DMS 273 (cell line): ENCODE data around the gene ACBD3.
A peak's percentile ranks its signal among the peaks of the same experiment; 100 is the strongest.

Source experiments
- DNase-seq: peaks from one replicate; lab custom pipeline; 2025; ENCODE audit not compliant: unreplicated experiment; lab: John Stamatoyannopoulos, UW

ACBD3 gene

DNA sequence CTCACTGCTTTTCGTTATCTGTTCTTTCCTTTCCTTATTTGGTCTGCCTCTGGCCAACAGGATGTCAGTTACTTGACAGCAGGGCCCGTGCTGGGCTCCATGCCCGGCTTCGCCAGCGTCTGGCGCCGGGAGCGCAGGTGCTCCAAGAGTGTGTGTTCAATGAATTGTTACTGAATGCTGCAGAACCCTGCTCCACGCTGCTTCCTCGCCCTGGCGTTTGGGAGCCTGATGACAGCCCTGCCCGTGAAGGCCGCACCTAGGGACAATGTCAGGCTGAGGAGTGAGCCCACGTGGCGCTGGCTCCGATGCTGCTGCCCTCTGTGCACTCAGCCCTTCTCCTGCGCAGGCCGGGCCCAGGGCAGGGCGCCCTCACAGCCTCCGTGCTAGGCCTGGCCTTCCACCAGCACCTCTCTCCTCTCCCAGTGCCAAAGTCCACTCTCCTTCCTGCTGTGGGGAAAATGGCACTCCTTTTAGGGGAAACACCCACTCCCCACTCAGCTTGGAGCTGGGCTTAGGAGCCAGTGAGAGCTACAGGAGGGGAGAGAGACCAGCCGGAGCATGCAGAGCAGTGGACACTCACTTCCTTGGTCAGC is 51.4 kb downstream of the ACBD3 start:
- peak; percentile 96 for DNase-seq

DNA sequence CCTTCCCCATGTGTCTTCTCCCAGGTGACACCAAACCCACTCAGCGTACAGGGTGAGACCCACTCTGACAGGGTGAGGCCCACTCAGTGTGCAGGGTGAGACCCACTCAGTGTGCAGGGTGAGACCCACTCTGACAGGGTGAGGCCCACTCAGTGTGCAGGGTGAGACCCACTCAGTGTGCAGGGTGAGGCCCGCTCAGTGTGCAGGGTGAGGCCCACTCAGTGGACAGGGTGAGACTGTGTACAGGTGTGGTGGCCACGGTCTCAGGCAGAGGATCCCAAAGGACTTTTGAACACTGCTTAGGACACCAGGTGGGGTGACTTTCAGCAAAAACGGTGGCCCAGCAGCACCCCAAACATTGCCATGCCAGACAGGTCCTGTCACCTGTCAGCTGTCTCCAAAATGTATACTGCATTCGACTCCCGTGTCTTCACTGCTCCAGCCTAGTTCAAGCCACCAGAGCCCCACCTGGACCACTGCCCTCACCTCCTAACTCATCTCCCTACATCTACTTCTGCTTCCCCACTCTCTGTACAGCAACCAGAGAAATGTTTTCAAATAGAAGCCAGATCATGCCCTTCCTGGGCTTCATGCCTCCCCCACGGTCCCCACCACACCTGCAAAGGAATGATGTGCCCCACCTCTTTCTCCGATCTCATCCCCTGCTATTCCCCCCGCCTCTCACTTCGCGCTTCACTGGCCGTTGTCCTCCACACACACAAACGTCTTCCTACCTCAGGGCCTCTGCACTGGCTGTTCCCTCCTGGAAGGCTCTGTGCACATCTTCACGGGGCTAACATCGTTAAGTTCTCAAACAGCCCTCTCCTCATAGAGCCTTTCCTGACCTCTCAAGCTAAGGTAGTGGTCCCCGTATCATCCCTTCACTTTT is 52.1 kb downstream of the ACBD3 start:
- DNase-seq: peak; percentile 52

DNA sequence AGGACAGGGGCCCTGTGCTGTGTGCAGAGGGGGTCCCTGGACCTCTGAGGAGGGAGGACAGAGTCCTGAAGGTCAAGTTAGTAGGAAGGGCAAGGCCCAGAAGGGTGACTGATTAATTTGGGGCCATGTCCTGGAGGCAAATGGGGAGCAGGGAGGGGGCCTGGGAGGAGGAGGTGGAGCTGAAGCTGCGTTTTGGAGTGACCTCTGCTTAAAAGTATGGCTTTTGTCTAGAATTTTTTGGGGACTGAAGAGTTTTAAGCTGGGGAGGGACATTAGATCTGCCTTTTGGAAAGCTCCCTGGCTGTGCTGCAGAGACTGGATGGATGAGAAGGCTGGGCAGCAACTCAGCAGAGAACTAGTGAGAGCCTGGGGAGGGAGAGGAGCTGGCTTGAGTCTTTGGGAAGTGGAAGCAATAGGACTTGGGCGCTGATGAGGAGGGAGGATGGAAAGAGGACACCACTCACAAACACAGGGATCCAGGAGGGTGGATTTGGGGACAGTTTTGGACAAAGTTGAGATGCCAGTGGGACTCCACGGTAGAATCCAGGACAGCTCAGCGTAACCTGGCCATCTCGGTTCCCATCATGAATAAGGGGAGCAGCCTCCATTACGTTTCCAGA is 52.9 kb downstream of the ACBD3 start:
- DNase-seq: no peak

DNA sequence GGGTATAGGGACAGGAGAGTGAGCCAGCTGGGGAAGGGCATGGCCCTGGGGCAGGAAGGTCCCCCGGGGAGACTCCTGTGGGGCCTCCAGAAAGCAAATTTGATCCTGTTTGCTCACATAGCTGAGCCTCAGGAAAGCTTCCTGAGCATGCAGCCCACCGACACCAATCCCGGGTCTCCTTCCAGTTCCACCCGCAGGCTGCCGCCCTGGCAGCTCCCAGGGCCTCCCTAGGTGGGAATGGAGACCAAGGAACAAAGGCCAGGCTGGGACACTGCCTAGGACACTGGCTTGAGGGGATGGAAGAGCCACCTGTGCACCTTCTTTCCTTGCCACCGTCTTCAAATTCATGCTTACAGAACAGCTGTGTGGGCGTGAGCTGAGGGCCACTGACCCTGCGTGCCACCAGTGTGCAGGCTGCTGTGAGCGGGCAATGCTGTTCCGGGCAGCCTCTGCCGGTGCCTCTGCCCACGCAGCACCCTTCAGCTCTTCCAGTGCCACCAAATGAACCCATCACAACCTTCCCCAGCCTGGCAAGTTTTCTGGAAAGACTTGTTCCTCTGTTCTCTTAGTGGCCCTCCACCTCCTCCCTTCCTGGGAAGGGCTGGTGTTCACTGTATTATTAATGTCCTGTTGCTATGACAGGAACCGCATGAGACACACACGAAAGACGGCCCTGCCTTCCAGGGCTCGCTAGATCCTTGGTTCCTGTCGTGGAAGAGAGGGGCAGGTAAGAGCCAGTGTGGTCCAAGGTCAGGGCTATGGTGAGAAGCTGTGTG is 53.6 kb downstream of the ACBD3 start:
- DNase-seq: no peak

DNA sequence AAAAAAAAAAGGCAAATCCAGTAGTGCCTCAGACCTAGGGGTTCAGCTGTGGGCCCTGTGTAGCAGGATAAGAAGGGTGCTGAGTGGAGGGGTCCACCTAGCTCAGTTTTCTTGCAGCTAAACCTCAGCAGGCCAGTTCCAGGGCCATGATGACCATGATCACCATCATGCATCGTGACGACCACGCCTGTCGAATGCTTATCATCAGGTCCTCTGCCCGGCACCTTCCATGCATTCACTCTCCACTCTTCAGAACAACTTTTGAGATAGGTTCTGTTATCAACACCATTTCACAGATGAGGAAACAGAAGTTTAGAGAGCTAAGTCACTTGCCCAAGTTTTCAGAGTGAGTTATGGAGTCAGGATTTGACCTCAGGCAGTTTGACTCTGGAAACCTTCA is 54.9 kb downstream of the ACBD3 start:
- no peak for DNase-seq

DNA sequence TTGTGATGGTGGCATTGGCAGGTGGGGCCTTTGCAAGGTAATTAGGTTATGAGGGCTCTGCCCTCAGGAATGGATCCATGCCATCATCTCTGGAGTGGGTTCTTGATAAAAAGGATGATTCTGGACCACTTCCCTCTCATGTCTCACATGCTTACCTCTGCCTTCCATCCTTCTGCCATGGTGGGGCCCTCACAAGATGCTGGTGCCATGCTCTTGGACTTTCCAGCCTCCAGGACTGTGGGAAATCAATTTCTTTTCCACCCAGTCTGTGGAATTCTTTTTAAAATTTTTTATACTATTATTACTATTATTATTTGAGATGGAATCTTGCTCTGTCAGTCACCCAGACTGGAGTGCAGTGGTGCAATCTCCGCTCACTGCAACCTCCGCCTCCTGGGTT is 57.3 kb downstream of the ACBD3 start:
- DNase-seq: no peak

DNA sequence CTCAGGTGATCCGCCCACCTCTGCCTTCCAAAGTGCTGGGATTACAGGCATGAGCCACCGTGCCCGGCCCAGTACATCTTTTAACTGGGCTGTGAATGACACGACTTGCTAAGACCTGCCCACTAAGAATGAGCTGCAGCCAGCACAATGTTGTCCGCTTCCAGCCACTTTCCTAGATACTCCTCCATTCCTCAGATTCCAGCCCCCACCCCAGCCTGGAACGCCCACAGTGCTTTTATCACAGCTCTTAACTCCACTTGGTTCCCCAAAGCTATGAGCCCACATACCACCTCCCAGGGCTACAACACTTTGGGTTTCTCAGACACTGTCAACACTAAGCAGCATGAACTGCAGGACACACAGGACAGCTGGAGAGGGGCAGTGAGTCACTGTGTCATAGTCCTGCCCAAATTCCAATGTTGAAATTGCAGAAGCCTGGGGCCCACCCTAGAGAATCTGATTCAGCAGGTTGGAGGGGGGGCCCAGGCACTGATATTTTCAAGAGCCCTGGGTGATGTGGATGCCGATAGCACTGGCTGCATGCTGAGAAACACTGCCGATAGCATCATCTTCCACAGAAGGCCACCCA is 58.0 kb downstream of the ACBD3 start:
- DNase-seq: no peak

DNA sequence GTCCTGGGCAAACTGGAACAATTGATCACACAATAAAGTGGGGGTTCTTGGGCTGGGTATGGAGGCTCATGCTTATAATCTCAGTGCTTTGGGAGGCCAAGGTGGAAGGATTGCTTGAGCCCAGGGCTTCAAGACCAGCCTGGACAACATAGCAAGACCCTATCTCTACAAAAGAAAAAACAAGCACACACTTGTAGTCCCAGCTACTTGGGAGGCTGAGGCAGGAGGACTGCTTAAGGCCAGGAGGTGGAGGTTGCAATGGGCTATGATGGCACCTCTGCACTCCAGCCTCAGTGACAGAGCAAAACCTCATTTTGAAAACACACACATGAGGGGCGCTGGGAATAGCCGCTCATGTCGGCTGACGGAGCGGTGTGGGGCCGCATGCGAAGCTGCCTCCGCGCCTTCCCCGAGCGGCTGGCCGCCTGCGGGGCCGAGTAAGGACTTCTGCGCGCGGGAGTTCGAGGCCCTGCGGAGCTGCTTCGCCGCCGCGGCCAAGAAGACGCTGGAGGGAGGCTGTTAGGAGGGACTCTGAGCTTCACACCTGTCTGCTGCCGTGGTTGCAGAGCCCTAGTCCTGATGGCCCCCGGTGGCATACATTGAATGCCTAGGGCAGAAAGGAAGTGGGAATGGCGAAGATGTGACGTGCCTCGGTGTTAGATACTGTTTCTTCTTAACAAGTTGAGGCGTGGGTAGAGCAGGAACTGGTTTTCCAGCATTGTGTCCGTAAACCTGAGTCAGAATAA is 59.5 kb downstream of the ACBD3 start:
- no peak for DNase-seq

DNA sequence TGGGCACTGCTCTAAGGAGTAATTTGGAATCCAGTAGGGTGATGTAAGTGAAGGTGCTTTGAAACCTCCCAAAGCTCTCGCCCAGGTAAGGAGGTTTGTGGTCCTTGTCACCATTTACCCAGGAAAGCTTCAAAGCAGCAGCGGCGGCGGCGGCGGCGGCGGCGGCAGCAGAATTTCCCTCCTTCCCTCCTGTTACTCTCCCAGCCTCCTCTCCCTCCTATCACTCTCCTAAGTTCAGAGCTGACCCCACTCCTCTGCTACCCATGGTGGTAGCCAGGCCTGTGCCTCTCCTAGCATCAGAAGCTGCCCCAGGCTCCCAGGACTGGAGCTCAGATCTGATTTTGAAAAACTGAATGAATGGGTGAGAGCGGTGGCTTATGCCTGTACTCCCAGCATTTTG is 60.7 kb downstream of the ACBD3 start:
- no peak for DNase-seq

DNA sequence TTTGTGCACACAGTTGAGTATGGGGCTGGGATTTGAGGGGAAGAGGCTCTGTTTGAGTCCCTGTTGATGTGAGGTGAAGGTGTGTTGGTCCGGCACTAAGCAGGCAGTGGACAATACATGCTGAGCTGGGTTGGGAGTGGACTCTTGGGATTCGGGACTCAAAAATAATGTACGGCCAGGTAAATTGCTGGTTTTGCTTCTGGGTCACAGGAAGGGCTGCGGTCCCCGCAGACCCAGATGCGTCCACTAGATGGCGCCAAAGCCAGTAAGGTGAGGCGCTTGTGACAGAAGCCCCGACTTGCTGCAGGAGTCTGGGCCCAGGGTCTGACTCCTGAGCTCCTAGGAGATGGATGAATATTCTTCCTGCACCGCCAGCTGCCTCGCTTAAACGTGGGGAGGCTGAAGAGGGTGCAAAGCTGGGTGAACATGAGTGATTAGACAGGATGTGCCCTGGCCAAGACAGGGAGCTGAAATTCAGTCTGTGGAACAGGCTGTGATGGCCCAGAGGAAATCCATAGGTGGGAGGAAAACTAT is 61.4 kb downstream of the ACBD3 start:
- DNase-seq: peak; percentile 95

DNA sequence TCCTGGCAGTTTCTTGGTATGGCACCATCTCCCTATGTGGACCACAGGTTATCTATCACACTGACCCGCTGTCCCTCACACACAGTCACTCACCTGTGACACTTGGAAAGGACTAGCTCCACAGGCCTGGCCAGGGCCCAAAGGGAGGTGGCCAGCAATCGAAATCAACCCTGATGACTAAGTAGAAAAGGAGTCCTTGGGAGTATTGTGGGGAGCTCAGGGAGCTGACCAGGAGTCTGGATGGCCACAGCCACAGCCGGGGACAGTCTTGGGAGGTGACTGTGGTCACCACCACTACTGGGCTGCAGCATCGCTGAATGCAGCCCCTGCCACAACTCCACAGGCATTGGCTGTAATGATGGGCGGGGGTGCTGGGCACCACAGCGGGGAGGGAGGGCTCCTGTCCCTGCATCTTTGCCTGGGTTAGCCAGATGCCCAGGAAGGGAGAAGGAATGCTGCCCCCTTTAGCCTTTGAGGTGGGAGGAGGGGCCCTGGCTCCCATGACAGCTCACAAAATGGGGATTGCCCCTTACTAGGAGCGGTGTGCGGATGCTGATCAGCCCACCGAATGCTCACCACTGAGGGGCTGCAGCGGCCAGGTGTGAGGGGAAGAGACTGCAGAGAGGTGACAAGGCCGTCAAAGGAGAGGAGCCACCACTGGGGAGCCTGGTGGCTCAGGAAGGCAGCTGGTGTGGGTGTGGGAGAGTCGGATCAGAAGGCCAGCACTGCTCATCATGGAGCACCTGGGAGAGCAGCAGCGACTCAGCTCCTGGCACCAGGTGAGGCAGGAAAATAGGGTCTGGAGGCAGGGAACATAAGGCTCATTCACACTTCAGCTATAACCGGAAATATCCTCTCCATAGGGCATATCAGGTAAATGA is 62.7 kb downstream of the ACBD3 start:
- DNase-seq: no peak

DNA sequence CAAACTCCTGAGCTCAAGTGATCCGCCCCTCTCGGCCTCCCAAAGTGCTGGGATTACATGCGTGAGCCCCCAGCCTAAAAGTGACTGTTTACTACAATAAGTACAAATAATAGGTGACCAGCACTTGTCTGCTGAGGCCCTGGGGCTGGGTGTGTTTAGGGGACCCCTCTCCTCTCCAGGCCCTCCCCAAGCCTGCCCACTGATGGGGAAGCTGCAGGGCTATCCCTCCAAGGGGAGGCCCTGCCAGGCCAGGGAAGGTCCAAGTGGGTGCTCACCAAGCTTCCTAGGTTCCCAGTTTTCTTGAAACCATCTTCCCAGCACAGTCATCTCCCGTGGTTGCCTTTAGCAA is 63.4 kb downstream of the ACBD3 start:
- DNase-seq: no peak

DNA sequence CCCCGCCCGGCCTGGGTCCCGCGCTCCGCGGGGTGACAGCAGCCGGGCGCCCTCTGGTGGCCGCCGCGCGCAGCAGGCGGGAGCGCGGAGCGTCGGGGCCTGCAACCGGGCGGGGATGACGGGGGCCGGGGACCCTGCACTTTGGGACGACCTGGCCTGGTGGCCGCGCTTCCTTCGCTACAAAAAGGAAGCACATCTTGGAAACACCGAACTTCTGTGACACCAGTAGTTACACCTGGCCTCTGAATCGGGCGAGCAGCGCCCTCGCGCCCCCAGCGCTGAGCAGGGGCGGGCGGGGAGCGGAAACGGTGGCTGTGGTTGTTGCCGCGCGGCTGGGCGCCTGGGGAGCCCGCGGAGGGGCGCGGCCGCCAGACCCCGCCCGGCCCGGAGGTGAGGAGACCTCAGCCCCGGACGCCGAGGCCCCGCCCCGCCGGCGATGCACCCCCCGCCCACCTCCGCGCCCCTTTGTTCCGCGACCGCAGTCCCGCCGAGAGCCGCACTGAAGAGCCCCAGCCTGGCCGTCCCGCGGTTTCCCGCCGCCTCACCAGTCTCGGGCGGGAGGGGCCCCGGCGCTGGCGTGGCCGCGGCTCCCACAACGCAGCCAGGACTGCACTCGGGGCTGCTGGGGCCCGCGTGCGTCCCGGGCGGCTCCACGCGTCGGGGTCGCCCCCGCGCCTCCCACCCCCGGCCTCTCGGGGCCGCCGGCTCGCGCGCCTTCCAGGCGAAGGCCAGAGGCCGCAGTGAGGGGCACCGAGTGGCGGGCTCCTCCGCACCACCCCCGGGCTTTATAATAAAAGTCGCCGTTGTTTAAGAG is 64.7 kb downstream of the ACBD3 start:
- peak; percentile 89 for DNase-seq

DNA sequence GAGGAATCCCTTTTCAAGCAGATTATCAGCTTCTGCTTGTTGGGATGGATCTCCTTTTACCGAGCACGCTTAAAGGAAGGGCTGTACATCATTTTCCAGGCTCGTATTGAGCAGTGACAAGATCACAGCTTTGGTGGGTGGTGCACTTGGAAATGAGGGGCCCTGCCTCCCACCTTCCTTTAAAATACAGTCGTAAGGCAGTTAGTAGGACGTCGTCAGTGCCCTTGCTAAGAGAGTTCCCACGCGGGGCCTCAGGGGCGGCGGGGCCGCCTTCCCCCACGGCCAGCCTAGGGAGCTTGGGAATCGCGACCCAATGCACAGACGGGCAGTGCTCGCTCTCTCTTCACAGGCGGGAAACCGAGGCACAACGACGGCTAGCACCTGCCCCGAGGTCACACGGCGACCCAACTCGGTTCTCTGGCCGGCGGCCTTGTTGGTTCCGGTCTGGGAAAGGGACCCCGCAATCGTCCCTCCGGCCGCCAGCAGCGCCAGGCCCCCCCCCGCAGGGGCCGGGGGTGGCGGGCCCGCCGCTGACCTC is 65.4 kb downstream of the ACBD3 start:
- no peak for DNase-seq

DNA sequence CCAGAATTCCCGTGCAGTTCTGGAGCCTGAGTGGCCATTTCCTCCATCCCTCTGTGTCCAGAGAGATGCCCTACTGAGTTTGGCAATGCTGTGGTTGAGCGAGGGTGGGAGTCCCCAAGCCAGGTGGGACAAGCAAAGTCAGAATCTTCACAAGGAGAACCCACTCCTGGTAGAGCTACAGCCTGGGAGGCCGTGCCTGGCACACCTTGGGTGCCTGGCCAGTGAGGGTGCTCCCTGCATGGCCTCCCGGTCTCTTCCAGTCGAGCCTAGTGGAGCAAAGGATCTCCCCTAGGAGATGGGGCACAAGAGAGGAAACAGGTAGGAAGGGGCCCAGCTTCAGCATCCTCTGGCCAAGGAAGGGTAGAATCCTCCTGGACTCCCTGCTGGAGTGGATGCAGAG is 66.1 kb downstream of the ACBD3 start:
- DNase-seq: no peak

DNA sequence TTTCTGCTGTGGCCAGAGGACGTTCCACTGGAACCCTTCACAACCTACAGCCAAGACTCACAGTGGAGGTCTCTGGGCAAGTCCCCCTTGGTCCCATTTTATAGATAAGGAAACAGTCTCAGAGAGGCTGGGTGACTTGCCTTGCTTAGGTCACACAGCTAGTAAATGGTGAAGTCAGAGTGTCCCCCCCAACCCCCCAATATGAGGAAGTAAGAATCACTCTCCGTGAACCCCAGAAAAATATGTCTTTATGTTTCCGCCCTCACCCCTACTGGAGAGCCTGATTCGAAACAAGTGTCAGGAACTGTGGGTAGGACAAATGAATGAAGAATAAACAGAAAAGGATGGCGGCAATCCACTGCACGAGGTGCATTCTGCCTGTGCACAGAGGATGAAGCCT is 67.4 kb downstream of the ACBD3 start:
- no peak for DNase-seq

DNA sequence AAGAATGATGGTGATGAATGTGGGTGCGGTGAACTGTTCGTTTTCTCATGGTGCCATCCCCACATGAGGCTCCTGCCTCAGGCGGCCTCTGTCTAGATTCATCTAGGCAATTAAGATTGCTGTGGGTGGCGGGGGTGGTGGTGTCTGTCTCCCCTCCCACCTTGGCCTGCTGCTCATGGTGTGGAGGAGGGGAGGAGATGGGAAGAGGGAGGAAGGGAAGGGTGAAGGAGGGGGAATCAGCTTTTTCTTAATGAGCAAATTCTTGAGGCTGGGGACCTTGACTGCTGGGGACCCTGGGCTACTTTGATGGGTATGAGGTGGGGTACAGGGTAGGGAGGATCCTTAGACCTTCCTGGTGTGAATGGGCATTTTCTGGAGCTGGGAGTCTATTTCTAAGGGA is 68.2 kb downstream of the ACBD3 start:
- no peak for DNase-seq

DNA sequence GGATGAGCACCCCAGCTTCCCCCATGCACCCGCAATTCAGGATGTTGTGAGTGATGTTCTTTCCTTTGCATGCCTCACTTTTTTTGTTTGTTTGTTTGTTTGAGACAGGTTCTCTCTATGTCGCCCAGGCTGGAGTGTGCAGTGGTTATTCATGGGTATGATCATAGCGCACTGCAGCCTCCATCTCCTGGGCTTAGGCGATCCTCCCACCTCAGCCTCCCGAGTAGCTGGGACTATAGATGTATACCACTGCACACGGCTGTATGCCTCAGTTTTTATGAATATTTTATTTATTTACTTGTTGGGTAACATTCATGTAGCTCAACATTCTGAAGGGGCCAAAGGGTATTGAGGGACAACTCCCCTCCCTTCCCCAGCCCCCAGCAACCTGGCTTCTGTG is 69.2 kb downstream of the ACBD3 start:
- no peak for DNase-seq
